HepG2 (cell line): ENCODE data around the gene PLD4. TPM values are rescaled to one million over a fixed set of nuclear protein-coding genes. Genes with fewer than 3 reads are reported as not detected.
"Not testable (repeated sequence)": the region's sequence is repeated elsewhere in the genome, so short reads cannot be mapped to it uniquely, and the experiment has no call there.

Source experiments
- ATAC-seq: fragments of 200-7000 bp; cut with Tn5 transposase; 3 replicates; pipeline ENCODE4 v1.9.1; 2020; ENCODE audit warnings: mild to moderate bottlenecking, moderate library complexity
- BruUV-seq: library from RNA; stranded (reverse); fragments of 400-500 nt; replicated peaks from 2 replicates; lab custom pipeline; 2021; lab: Mats Ljungman, UMichigan
- CTCF ChIA-PET: fragments of 300-600 bp; formaldehyde crosslinking; extraction: SDS; loops from one replicate; lab custom pipeline; 2021; ENCODE audit warnings: low total read pairs, inconsistent platforms, low intra/inter-chr PET ratio; lab: Yijun Ruan, JAX
- POLR2A ChIA-PET: fragments of 350-600 bp; sonication (Branson Sonifier 250); formaldehyde crosslinking; loops from one replicate; lab custom pipeline; 2020; ENCODE audit warnings: antibody characterized with exemption, inconsistent platforms; lab: Yijun Ruan, JAX
- DNase-seq: peaks from one replicate; pipeline ENCODE4 v3.0.0-alpha.2; 2015; ENCODE audit warnings: low spot score
- FAIRE-seq: peaks from 3 replicates; lab custom pipeline; 2011; peaks lifted over from hg19 to GRCh38; lab: Jason Lieb, UNC
- H2AFZ ChIP-seq: one replicate; pipeline ENCODE4 v1.6.1; 2011; ENCODE audit warnings: low read length, inconsistent platforms
- H3K27ac ChIP-seq: fragments of 300-600 bp; 3 replicates; pipeline ENCODE4 v1.8.0; 2011; ENCODE audit warnings: mixed run types, mild to moderate bottlenecking, mixed read lengths, low read length, inconsistent platforms; ENCODE audit not compliant: insufficient read depth; ENCODE audit errors: extremely low read length
- H3K27me3 ChIP-seq, 2 experiments: fragments of 200-600 bp in 1 of 2; 2 replicates in 1 of 2; 3 replicates in 1 of 2; pipeline versions ENCODE4 v1.6.0 to v1.8.0; 2011; ENCODE audit warnings: low read length in 2 of 2, mild to moderate bottlenecking in 2 of 2, moderate library complexity in 2 of 2, inconsistent platforms in 1 of 2; ENCODE audit not compliant: insufficient read depth in 2 of 2, control insufficient read depth in 1 of 2
- H3K36me3 ChIP-seq, 2 experiments: fragments of 200-600 bp in 1 of 2; replicated peaks in 1 of 2; 2 replicates in 1 of 2; 3 replicates in 1 of 2; pipeline versions ENCODE4 v1.5.1 to v1.8.0; 2011; ENCODE audit warnings: low read length in 2 of 2, inconsistent platforms in 1 of 2; ENCODE audit not compliant: insufficient read depth in 2 of 2, control insufficient read depth in 1 of 2
- H3K4me1 ChIP-seq: 2 replicates; pipeline ENCODE4 v1.5.1; 2012; ENCODE audit warnings: low read length, inconsistent platforms; ENCODE audit not compliant: insufficient read depth
- H3K4me2 ChIP-seq: 2 replicates; pipeline ENCODE4 v1.6.0; 2011; ENCODE audit warnings: low read depth, low read length, inconsistent platforms
- H3K4me3 ChIP-seq, 3 experiments: fragments of 200-600 bp in 1 of 3; sonication (generic), shearing (Covaris generic) in 1 of 3; replicated peaks in 1 of 3; 2 replicates each; pipeline ENCODE4 v1.5.1; 2011 to 2016; ENCODE audit warnings: low read length in 3 of 3, inconsistent platforms in 2 of 3, low read depth in 2 of 3, mild to moderate bottlenecking in 2 of 3, control low read depth in 1 of 3, mixed read lengths in 1 of 3; ENCODE audit not compliant: insufficient read depth in 1 of 3
- H3K79me2 ChIP-seq: one replicate; pipeline ENCODE4 v1.6.1; 2011; ENCODE audit warnings: low read length, inconsistent platforms; ENCODE audit not compliant: insufficient read depth
- H3K9ac ChIP-seq: 2 replicates; pipeline ENCODE4 v1.6.0; 2011; ENCODE audit warnings: mild to moderate bottlenecking, low read depth, low read length, inconsistent platforms; ENCODE audit not compliant: insufficient read depth
- H3K9me3 ChIP-seq: 2 replicates; pipeline ENCODE4 v1.5.1; 2012; ENCODE audit warnings: mild to moderate bottlenecking, low read length
- H4K20me1 ChIP-seq: 2 replicates; pipeline ENCODE4 v1.6.0; 2011; ENCODE audit warnings: inconsistent platforms, mild to moderate bottlenecking, low read length, moderate library complexity; ENCODE audit not compliant: insufficient read depth
- BRCA1 ChIP-seq: sonication (generic); formaldehyde crosslinking; IDR thresholded peaks from 2 replicates; pipeline ENCODE4 v1.4.0; 2020; ENCODE audit warnings: missing genetic modification reagents
- HMG20A ChIP-seq: IDR thresholded peaks from 2 replicates; pipeline ENCODE4 v1.6.1; 2016; ENCODE audit warnings: borderline replicate concordance
- JUNB ChIP-seq: sonication (generic); formaldehyde crosslinking; IDR thresholded peaks from 2 replicates; pipeline ENCODE4 v1.8.0; 2022; ENCODE audit warnings: missing genetic modification reagents, mild to moderate bottlenecking, borderline replicate concordance
- MBNL3 ChIP-seq: fragments of 250-450 bp; sonication (Bioruptor Pico); conservative IDR thresholded peaks from 2 replicates; pipeline ENCODE4 v1.8.0; 2022; ENCODE audit warnings: mild to moderate bottlenecking, inconsistent platforms
- MYNN ChIP-seq: sonication (generic); formaldehyde crosslinking; IDR thresholded peaks from 2 replicates; pipeline ENCODE4 v1.4.0; 2020; ENCODE audit warnings: mild to moderate bottlenecking, low read depth, missing genetic modification reagents
- RARG ChIP-seq: sonication (generic); formaldehyde crosslinking; IDR thresholded peaks from 2 replicates; pipeline ENCODE4 v1.4.0; 2020; ENCODE audit warnings: low read depth, mild to moderate bottlenecking, missing genetic modification reagents
- TEAD2 ChIP-seq: sonication (generic); formaldehyde crosslinking; IDR thresholded peaks from 2 replicates; pipeline ENCODE4 v1.9.0; 2021; ENCODE audit warnings: missing genetic modification reagents
- YEATS4 ChIP-seq: sonication (generic); formaldehyde crosslinking; IDR thresholded peaks from 2 replicates; pipeline ENCODE4 v1.4.0; 2020; ENCODE audit warnings: missing genetic modification reagents, borderline replicate concordance
- ZBTB3 ChIP-seq: sonication (generic); formaldehyde crosslinking; IDR thresholded peaks from 2 replicates; pipeline ENCODE4 v1.4.0; 2020; ENCODE audit warnings: low read depth, mild to moderate bottlenecking, moderate library complexity, missing genetic modification reagents, borderline replicate concordance
- ZC3H4 ChIP-seq: sonication (generic); formaldehyde crosslinking; IDR thresholded peaks from 2 replicates; pipeline ENCODE4 v1.4.0; 2020; ENCODE audit warnings: missing genetic modification reagents, borderline replicate concordance
- ZEB1 ChIP-seq: IDR thresholded peaks from 2 replicates; pipeline ENCODE4 v1.6.1; 2012; ENCODE audit warnings: mild to moderate bottlenecking, low read depth, inconsistent platforms; ENCODE audit not compliant: insufficient replicate concordance
- ZFP36 ChIP-seq: fragments of 150-350 bp; IDR thresholded peaks from 2 replicates; pipeline ENCODE4 v1.6.1; 2018; ENCODE audit warnings: borderline replicate concordance, low read length, low read depth; ENCODE audit not compliant: partially characterized antibody
- ZMYM2 ChIP-seq: sonication (generic); formaldehyde crosslinking; IDR thresholded peaks from 2 replicates; pipeline ENCODE4 v1.8.0; 2022; ENCODE audit warnings: mild to moderate bottlenecking, missing genetic modification reagents
- ZNF546 ChIP-seq: sonication (generic); formaldehyde crosslinking; conservative IDR thresholded peaks from 2 replicates; pipeline ENCODE4 v1.8.1; 2023; ENCODE audit warnings: mild to moderate bottlenecking, missing genetic modification reagents
- ZNF550 ChIP-seq: sonication (generic); formaldehyde crosslinking; IDR thresholded peaks from 2 replicates; pipeline ENCODE4 v1.4.0; 2020; ENCODE audit warnings: mild to moderate bottlenecking, missing genetic modification reagents, borderline replicate concordance
- ZNF709 ChIP-seq: sonication (generic); formaldehyde crosslinking; IDR thresholded peaks from 2 replicates; pipeline ENCODE4 v1.5.0; 2020; ENCODE audit warnings: mild to moderate bottlenecking, missing genetic modification reagents
- WGBS: methylation state at CpG from one replicate; pipeline ENCODE4 v1.1.6; 2017; ENCODE audit warnings: low lambda C conversion rate; 5-methylcytosine and 5-hydroxymethylcytosine counted together
- in situ Hi-C: cut with HindIII; loops from 2 replicates; pipeline ENCODE4 v1.10.0; 2017; ENCODE audit warnings: low pct_unique_long_range_greater_than_20kb; ENCODE audit not compliant: extremely low pct_ligation_motif_present
- intact Hi-C: fragments of 100-400 bp; cut with micrococcal nuclease; formaldehyde crosslinking; loops from one replicate; pipeline ENCODE4 v1.10.0; 2022; ENCODE audit not compliant: unreplicated experiment
- polyA plus RNA-seq, 8 experiments: library from polyadenylated mRNA; depleted of rRNA in 3 of 8; stranded (reverse) in 7 of 8; unstranded in 1 of 8; fragments of >200 nt; fragmentation: Illumina TruSeq in 4 of 8; extraction: Trizol in 4 of 8; gene quantifications; 2 replicates each; pipeline versions ENCODE4 v1.2.1 to v1.2.3, GENCODE V29; 2011 to 2016; ENCODE audit warnings: low read depth in 4 of 8, missing spikeins in 1 of 8, mixed read lengths in 1 of 8; ENCODE audit not compliant: insufficient read depth in 1 of 8
- total RNA-seq, 5 experiments: library from RNA; depleted of rRNA; stranded (reverse); fragments of >200 nt; fragmentation: Illumina TruSeq; extraction: Trizol; gene quantifications; 2 replicates each; pipeline ENCODE4 v1.2.3, GENCODE V29; 2016; ENCODE audit warnings: low read depth in 1 of 5
- TF ChIP-seq, protein P1 (sequence below): IDR thresholded peaks from 2 replicates; pipeline ENCODE4 v1.6.1; 2016; ENCODE audit warnings: low read depth, control low read depth

PLD4 gene
- total and polyA plus RNA-seq, 2 of the 13 experiments (the other 11 are each of a cell fraction or from before 2014, with no cell fraction given), result not detected

DNA sequence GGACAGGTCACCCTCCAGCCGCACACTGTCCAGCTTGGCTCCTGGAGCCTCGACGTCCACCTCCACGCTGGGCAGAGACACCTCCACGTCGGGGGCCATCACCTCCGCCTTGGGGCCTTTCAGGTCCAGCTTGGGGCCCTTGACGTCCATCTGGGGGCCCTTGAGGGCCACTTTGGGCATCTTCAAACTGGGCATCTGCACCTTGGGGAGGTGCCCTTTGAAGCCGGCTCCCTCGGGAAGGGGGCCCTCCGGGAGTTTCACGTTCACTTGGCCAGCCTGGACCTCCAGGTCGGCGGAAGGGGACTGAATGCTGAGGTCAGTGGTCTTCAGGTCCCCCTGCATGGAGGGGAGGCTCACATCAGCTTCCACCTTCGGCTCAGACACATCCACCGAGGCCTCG lies 25.3 kb downstream of the PLD4 start:
- no TSS peak for BruUV-seq
- H3K79me2 ChIP-seq, result no peaks in the 10 kb centered on the region
- no peak for TF ChIP-seq JUNB (CRISPR knock-in tag)
- no peak for TF ChIP-seq RARG (CRISPR knock-in tag)
- TF ChIP-seq ZNF546, result no peak
- no peak for TF ChIP-seq HMG20A (CRISPR knock-in tag)
- no peak for TF ChIP-seq ZC3H4 (CRISPR knock-in tag)
- TF ChIP-seq YEATS4 (CRISPR knock-in tag), result no peak
- TF ChIP-seq, protein P1, sequence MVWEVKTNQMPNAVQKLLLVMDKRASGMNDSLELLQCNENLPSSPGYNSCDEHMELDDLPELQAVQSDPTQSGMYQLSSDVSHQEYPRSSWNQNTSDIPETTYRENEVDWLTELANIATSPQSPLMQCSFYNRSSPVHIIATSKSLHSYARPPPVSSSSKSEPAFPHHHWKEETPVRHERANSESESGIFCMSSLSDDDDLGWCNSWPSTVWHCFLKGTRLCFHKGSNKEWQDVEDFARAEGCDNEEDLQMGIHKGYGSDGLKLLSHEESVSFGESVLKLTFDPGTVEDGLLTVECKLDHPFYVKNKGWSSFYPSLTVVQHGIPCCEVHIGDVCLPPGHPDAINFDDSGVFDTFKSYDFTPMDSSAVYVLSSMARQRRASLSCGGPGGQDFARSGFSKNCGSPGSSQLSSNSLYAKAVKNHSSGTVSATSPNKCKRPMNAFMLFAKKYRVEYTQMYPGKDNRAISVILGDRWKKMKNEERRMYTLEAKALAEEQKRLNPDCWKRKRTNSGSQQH (CRISPR knock-in tag), result no peak
- TF ChIP-seq ZEB1, result no peak
- TF ChIP-seq ZFP36, result no peak
- no peak for TF ChIP-seq MYNN
- no peak for TF ChIP-seq ZNF709 (CRISPR knock-in tag)
- TF ChIP-seq BRCA1 (CRISPR knock-in tag), result no peak
- TF ChIP-seq TEAD2 (CRISPR knock-in tag), result no peak
- no peak for TF ChIP-seq ZBTB3 (CRISPR knock-in tag)
- TF ChIP-seq MBNL3, result no peak
- TF ChIP-seq ZMYM2 (CRISPR knock-in tag), result no peak
- no peak for TF ChIP-seq ZNF550 (CRISPR knock-in tag)
- no peak overlapping the region for H3K4me2 ChIP-seq
- CTCF ChIA-PET, result no interaction called here
- 36% methylated on average over 4 of the region's 17 CpGs for WGBS
- no peak for ATAC-seq
- no peak overlapping the region for H2AFZ ChIP-seq
- no peak overlapping the region for H3K27ac ChIP-seq
- H3K4me3 ChIP-seq, result no peak overlapping the region
- DNase-seq, result no peak
- H3K4me1 ChIP-seq, result no peaks in the 10 kb centered on the region
- H3K27me3 ChIP-seq, result peaks cover 6 to 60% of the 10 kb centered on the region in 2 experiments
- no peak for FAIRE-seq
- POLR2A ChIA-PET, result no interaction called here
- no peaks in the 10 kb centered on the region for H3K9me3 ChIP-seq
- no peaks in the 10 kb centered on the region for H3K36me3 ChIP-seq
- in situ Hi-C loops, result no loop called here
- H4K20me1 ChIP-seq, result no peaks in the 10 kb centered on the region
- intact Hi-C loops, result no loop called here
- H3K9ac ChIP-seq, result no peak overlapping the region

DNA sequence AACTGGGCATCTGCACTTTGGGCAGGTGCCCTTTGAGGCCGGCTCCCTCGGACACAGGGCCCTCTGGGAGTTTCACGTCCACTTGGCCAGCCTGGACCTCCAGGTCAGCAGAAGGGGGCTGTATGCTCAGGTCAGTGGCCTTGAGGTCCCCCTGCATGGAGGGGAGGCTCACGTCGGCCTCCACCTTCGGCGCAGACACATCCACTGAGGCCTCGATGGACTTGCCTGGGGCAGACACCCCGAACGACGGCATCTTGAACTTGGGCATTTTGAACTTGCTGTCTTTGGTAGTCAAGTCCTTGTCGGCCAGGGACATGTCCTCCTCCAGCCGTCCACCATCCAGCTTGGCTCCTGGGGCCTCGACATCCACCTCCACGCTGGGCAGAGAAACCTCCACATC lies 26.0 kb downstream of the PLD4 start:
- intact Hi-C loops, H3K4me2 ChIP-seq, in situ Hi-C loops, CTCF ChIA-PET, ATAC-seq, H3K79me2 ChIP-seq, BruUV-seq, H3K9ac ChIP-seq, POLR2A ChIA-PET, H3K4me1 ChIP-seq, H4K20me1 ChIP-seq, H3K36me3 ChIP-seq, H2AFZ ChIP-seq, DNase-seq, FAIRE-seq, H3K4me3 ChIP-seq, H3K9me3 ChIP-seq, H3K27ac ChIP-seq: not testable (repeated sequence)
- WGBS, result 20% methylated on average over 2 of the region's 15 CpGs
- H3K27me3 ChIP-seq, result peaks cover 6 to 56% of the 10 kb centered on the region in 2 experiments
